HL-60 (cell line): ENCODE measurements around the gene MAST3.

Experiments
- GABPA ChIP-seq: IDR thresholded peaks from 2 replicates; pipeline ENCODE4 v1.6.1; 2012; ENCODE audit warnings: low read depth
- POLR2AphosphoS5 ChIP-seq: IDR thresholded peaks from 2 replicates; pipeline ENCODE4 v1.6.1; 2012; ENCODE audit warnings: low read depth
- SPI1 ChIP-seq: IDR thresholded peaks from 2 replicates; pipeline ENCODE4 v1.6.1; 2012; ENCODE audit warnings: low read depth, mild to moderate bottlenecking, borderline replicate concordance
- TF ChIP-seq, protein P1 (sequence below): IDR thresholded peaks from one replicate; pipeline ENCODE4 v1.5.1; 2011; ENCODE audit warnings: low read length, control low read depth, inconsistent platforms; ENCODE audit not compliant: insufficient read depth
- TF ChIP-seq, protein P2 (sequence below): IDR thresholded peaks from 2 replicates; pipeline ENCODE4 v1.6.1; 2012; ENCODE audit warnings: low read depth; ENCODE audit not compliant: insufficient replicate concordance

DNA sequence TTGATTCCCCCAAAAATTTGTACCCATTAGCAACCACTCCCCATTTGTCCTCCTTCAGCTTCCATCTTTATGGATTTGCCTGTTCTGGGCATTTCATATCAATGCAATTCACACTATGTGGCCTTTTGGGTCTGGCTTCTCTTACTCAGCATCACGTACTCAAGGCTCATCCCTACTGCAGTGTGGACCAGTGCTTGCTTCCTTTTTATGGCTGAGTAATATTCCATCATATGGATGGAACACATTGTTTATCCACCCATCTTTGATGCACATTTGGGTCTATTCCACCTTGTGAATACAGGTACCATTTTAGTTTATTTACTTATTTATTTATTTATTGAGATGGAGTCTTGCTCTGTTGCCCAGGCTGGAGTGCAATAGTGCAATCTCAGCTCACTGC lies 42.9 kb downstream of the MAST3 start:
- TF ChIP-seq, protein P1, sequence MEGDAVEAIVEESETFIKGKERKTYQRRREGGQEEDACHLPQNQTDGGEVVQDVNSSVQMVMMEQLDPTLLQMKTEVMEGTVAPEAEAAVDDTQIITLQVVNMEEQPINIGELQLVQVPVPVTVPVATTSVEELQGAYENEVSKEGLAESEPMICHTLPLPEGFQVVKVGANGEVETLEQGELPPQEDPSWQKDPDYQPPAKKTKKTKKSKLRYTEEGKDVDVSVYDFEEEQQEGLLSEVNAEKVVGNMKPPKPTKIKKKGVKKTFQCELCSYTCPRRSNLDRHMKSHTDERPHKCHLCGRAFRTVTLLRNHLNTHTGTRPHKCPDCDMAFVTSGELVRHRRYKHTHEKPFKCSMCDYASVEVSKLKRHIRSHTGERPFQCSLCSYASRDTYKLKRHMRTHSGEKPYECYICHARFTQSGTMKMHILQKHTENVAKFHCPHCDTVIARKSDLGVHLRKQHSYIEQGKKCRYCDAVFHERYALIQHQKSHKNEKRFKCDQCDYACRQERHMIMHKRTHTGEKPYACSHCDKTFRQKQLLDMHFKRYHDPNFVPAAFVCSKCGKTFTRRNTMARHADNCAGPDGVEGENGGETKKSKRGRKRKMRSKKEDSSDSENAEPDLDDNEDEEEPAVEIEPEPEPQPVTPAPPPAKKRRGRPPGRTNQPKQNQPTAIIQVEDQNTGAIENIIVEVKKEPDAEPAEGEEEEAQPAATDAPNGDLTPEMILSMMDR = no peak
- TF ChIP-seq GABPA (no peak), POLR2AphosphoS5 (no peak), SPI1 (no peak)
- TF ChIP-seq, protein P2, sequence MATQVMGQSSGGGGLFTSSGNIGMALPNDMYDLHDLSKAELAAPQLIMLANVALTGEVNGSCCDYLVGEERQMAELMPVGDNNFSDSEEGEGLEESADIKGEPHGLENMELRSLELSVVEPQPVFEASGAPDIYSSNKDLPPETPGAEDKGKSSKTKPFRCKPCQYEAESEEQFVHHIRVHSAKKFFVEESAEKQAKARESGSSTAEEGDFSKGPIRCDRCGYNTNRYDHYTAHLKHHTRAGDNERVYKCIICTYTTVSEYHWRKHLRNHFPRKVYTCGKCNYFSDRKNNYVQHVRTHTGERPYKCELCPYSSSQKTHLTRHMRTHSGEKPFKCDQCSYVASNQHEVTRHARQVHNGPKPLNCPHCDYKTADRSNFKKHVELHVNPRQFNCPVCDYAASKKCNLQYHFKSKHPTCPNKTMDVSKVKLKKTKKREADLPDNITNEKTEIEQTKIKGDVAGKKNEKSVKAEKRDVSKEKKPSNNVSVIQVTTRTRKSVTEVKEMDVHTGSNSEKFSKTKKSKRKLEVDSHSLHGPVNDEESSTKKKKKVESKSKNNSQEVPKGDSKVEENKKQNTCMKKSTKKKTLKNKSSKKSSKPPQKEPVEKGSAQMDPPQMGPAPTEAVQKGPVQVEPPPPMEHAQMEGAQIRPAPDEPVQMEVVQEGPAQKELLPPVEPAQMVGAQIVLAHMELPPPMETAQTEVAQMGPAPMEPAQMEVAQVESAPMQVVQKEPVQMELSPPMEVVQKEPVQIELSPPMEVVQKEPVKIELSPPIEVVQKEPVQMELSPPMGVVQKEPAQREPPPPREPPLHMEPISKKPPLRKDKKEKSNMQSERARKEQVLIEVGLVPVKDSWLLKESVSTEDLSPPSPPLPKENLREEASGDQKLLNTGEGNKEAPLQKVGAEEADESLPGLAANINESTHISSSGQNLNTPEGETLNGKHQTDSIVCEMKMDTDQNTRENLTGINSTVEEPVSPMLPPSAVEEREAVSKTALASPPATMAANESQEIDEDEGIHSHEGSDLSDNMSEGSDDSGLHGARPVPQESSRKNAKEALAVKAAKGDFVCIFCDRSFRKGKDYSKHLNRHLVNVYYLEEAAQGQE = no peak
